ENCODE results near the gene HIBADH. TPM values are rescaled to one million over a fixed set of nuclear protein-coding genes. Genes with fewer than 3 reads are reported as not detected.
A peak's percentile ranks its signal among the peaks of the same experiment; 100 is the strongest.

Gene HIBADH
- total and polyA plus RNA-seq, 2 of the 4 experiments (the other 2 are of a cell fraction) = 36.6 to 52.5 TPM

- no peak overlapping the region for H3K56ac ChIP-seq (ENCODE audit: extremely low read depth, insufficient read depth, low read length)
- H2BK20ac ChIP-seq (ENCODE audit: low read depth, low read length) = no peak overlapping the region
- 0 out of 2 replicates have a peak, but pooled peaks cover 2% of the 10 kb centered on the region for H3K36me3 ChIP-seq (ENCODE audit: control insufficient read depth, insufficient read depth, low read length)
- no peak overlapping the region for H3K18ac ChIP-seq (ENCODE audit: low read depth, low read length)
- peaks cover 3% of the 10 kb centered on the region for H3K4me1 ChIP-seq (ENCODE audit: control insufficient read depth, insufficient read depth, low read length)
- no TSS peak for BruUV-seq (replicated peaks)
- H4K20me1 ChIP-seq (ENCODE audit: insufficient read depth, low read length) = no peaks in the 10 kb centered on the region
- no CpG with 5 or more reads among the region's 5 CpGs for WGBS, 2 experiments (ENCODE audit: extremely low coverage in 2 of 2, insufficient read length in 1 of 2)
- no peak overlapping the region for H4K8ac ChIP-seq (ENCODE audit: low read depth in 2 of 2, low read length in 2 of 2)
- H3K4ac ChIP-seq (ENCODE audit: low read depth, low read length) = no peak overlapping the region
- peaks cover 10 to 21% of the 10 kb centered on the region in 2 experiments; a peak in 2 of 4 replicates for H3K79me1 ChIP-seq (ENCODE audit: low read depth in 1 of 2, low read length in 2 of 2)
- ATAC-seq (ENCODE audit: low read depth) (no peak; the same call in 1 of the 2 replicates), DNase-seq (peak; percentile 49)
- peak overlapping the region; percentile 36; the same call in 1 of the 2 replicates for H3K4me2 ChIP-seq (ENCODE audit: low read depth, low read length)
- no peak overlapping the region for H3K9ac ChIP-seq (ENCODE audit: low read depth, low read length)
- no peak overlapping the region for H2BK15ac ChIP-seq (ENCODE audit: low read depth, low read length)
- dilution Hi-C loops (cut with HindIII; ENCODE audit: low sequenced_read_pairs, unreplicated experiment) = no loop called here
- POLR2A ChIA-PET (ENCODE audit: unreplicated experiment) = no interaction called here
- H3K9me3 ChIP-seq (ENCODE audit: control insufficient read depth, insufficient read depth, low read length) = no peaks in the 10 kb centered on the region
- H3K23ac ChIP-seq (ENCODE audit: low read depth, low read length) = no peak overlapping the region
- in situ Hi-C loops (cut with MboI; ENCODE audit: low sequenced_read_pairs) = no loop called here
- CTCF ChIA-PET = interaction anchor here (0.6 to 0.8 kb wide), 2 partner anchors 19 to 36 kb away, joined by 3 to 6 read pairs; no protein-coding TSS in a partner anchor
- no peak overlapping the region for H2AFZ ChIP-seq (replicated peaks; ENCODE audit: low read length, poor library complexity)
- H2AK5ac ChIP-seq (ENCODE audit: low read depth, low read length) = no peak overlapping the region
- H3K4me3 ChIP-seq (ENCODE audit: insufficient read depth, low read depth, low read length) = no peak overlapping the region
- H2BK5ac ChIP-seq (ENCODE audit: low read depth, low read length, poor library complexity, severe bottlenecking) = no peak overlapping the region
- H2AK9ac ChIP-seq (replicated peaks; ENCODE audit: low read depth, low read length, poor library complexity) = no peak overlapping the region
- intact Hi-C loops (cut with micrococcal nuclease) = no loop called here
- no peak overlapping the region for H4K91ac ChIP-seq (ENCODE audit: insufficient read depth, low read depth, low read length)
- no peaks in the 10 kb centered on the region for H3K27me3 ChIP-seq (ENCODE audit: control insufficient read depth, insufficient read depth, low read length)
- H3K9me1 ChIP-seq (ENCODE audit: insufficient read depth, low read length) = 0 out of 2 replicates have a peak, but pooled peaks cover 3% of the 10 kb centered on the region
- no peak overlapping the region for H4K5ac ChIP-seq (ENCODE audit: low read depth, low read length)
- H3K27ac ChIP-seq (ENCODE audit: insufficient read depth, low read length) = no peak overlapping the region
- no peak overlapping the region for H2BK120ac ChIP-seq (ENCODE audit: low read depth, low read length)
- no peak overlapping the region for H3K14ac ChIP-seq (replicated peaks; ENCODE audit: low read depth, low read length)
- no peak for TF ChIP-seq CEBPB (IDR thresholded peaks at IDR 0.05; ENCODE audit: low read depth, low read length)
- TF ChIP-seq BHLHE40 (IDR thresholded peaks at IDR 0.05; ENCODE audit: low read depth, low read length) = no peak
- no peak for TF ChIP-seq USF2 (IDR thresholded peaks at IDR 0.05; ENCODE audit: low read depth, low read length)
- TF ChIP-seq NFE2L2 (IDR thresholded peaks at IDR 0.05; ENCODE audit: low read depth, low read length) = no peak
- no peak for TF ChIP-seq RAD21 (IDR thresholded peaks at IDR 0.05; ENCODE audit: low read length)
- no peak for TF ChIP-seq POLR2A (IDR thresholded peaks at IDR 0.05; ENCODE audit: low read depth, low read length)
- no peak for TF ChIP-seq SMC3 (IDR thresholded peaks at IDR 0.05; ENCODE audit: low read depth, low read length)
- TF ChIP-seq FOS (IDR thresholded peaks at IDR 0.05; ENCODE audit: low read depth, low read length) = no peak
- TF ChIP-seq CTCF (conservative IDR thresholded peaks at IDR 0.05; ENCODE audit: low read depth, low read length) = no peak
- TF ChIP-seq RFX5 (IDR thresholded peaks at IDR 0.05; ENCODE audit: low read depth, low read length) = no peak
- no peak for TF ChIP-seq MAZ (IDR thresholded peaks at IDR 0.05; ENCODE audit: borderline replicate concordance, low read depth, low read length)
- TF ChIP-seq CHD1 (IDR thresholded peaks at IDR 0.05; ENCODE audit: low read depth, low read length) = no peak
- no peak for TF ChIP-seq MXI1 (IDR thresholded peaks at IDR 0.05; ENCODE audit: borderline replicate concordance, low read depth, low read length)
- TF ChIP-seq ELK1 (IDR thresholded peaks at IDR 0.05; ENCODE audit: borderline replicate concordance, low read depth, low read length) = no peak
- no peak for TF ChIP-seq RCOR1 (IDR thresholded peaks at IDR 0.05; ENCODE audit: insufficient replicate concordance, low read length)
These were observed 21.7 kb downstream of the HIBADH start for GRCh38 chr7:27640884-27641574.

All from IMR-90 (cell line).